Esophagus muscularis mucosa (tissue), 3 donors: ENCODE results near the gene TMEM59.

ENCODE experiments used
- CTCF ChIP-seq, 3 experiments: fragments of 200-600 bp in 2 of 3; fragments of 450-650 bp in 1 of 3; sonication (generic) in 2 of 3; IDR thresholded peaks; one replicate each; pipeline ENCODE4 v1.5.1; 2017 to 2019; ENCODE audit warnings: antibody characterized with exemption in 3 of 3, mild to moderate bottlenecking in 2 of 3, moderate library complexity in 1 of 3
- POLR2A ChIP-seq: fragments of 450-650 bp; IDR thresholded peaks from one replicate; pipeline ENCODE4 v1.6.1; 2017; ENCODE audit warnings: antibody characterized with exemption, moderate library complexity, mild to moderate bottlenecking, low read depth
- POLR2AphosphoS5 ChIP-seq, 2 donors: sonication (generic); formaldehyde crosslinking; IDR thresholded peaks; one replicate each; pipeline ENCODE4 v1.6.1; 2017; ENCODE audit warnings: antibody characterized with exemption in 2 of 2

DNA sequence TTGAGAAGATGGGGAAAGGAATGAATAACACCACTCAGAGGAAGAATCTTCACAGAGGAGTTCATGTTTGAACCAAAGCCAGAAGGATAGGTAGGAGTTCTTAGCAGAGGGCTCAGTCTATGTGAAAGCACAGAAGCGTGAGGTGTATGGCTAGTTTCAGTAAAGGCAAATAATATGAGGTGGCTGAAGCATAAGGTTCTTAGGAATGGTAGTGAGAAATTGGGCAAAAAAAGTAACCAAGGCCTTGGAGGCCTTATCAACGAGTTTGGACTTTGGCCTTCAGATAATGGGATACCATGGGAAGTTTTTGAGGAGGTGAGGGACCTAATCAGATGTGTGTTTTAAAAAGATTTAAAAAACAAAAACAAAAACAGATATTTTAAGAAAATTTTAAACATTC lies 47.5 kb upstream of the TMEM59 start:
- TF ChIP-seq POLR2A (no peak), CTCF (IDR thresholded peaks at IDR 0.05) (no peak), POLR2AphosphoS5 (IDR thresholded peaks at IDR 0.05) (no peak)
